Type B pancreatic cell (in vitro differentiated cells): ENCODE data around the gene RNF112. TPM values are rescaled to one million over a fixed set of nuclear protein-coding genes. Genes with fewer than 3 reads are reported as not detected.

Experiments
- DNase-seq: peaks from one replicate; pipeline ENCODE4 v3.0.0; 2021; ENCODE audit warnings: mixed read lengths; ENCODE audit not compliant: unreplicated experiment; ENCODE audit errors: extremely low spot score
- H3K27ac Mint-ChIP-seq: 2 replicates; pipeline ENCODE4 v1.8.0; 2021; ENCODE audit warnings: mild to moderate bottlenecking, mixed read lengths
- H3K27me3 Mint-ChIP-seq: 2 replicates; pipeline ENCODE4 v1.8.0; 2021; ENCODE audit warnings: mixed read lengths
- H3K36me3 Mint-ChIP-seq: 2 replicates; pipeline ENCODE4 v1.8.0; 2021; ENCODE audit warnings: mixed read lengths
- H3K4me1 Mint-ChIP-seq: one replicate; pipeline ENCODE4 v1.8.0; 2021; ENCODE audit warnings: mixed read lengths; ENCODE audit not compliant: unreplicated experiment
- H3K4me3 Mint-ChIP-seq: 2 replicates; pipeline ENCODE4 v1.8.0; 2021; ENCODE audit warnings: mild to moderate bottlenecking, mixed read lengths
- H3K9me3 Mint-ChIP-seq: 2 replicates; pipeline ENCODE4 v1.8.0; 2021; ENCODE audit warnings: mixed read lengths
- CTCF ChIP-seq: fragments of 200-600 bp; sonication (generic); conservative IDR thresholded peaks from 2 replicates; pipeline ENCODE4 v1.5.0; 2021; ENCODE audit warnings: antibody characterized with exemption, mild to moderate bottlenecking
- total RNA-seq: library from RNA; stranded (reverse); gene quantifications from 2 replicates; pipeline ENCODE4 v1.2.1, GENCODE V29; 2021; ENCODE audit warnings: low replicate concordance

RNF112 gene
- total RNA-seq, 1 donor from 2014 or later: 0.60 TPM

GRCh38 chr17:19398301-19399181, 12.5 kb upstream of the RNF112 start:
- Mint-ChIP-seq H3K9me3 (no peaks in the 10 kb centered on the region), H3K27me3 (no peaks in the 10 kb centered on the region), H3K36me3 (no peaks in the 10 kb centered on the region), H3K27ac (peak overlapping the region; percentile 68), H3K4me1 (peaks cover 21% of the 10 kb centered on the region), H3K4me3 (no peak overlapping the region)
- DNase-seq: no peak
- no peak for TF ChIP-seq CTCF

- Mint-ChIP-seq H3K9me3 (no peaks in the 10 kb centered on the region), H3K27ac (no peak overlapping the region), H3K27me3 (no peaks in the 10 kb centered on the region), H3K4me3 (no peak overlapping the region), H3K4me1 (peaks cover 21% of the 10 kb centered on the region), H3K36me3 (no peaks in the 10 kb centered on the region)
- no peak for TF ChIP-seq CTCF
- DNase-seq: no peak
Measured at GRCh38 chr17:19399750-19400450, 11.1 kb upstream of the RNF112 start.

GRCh38 chr17:19401321-19402010, 9.6 kb upstream of the RNF112 start:
- no peak overlapping the region for H3K4me3 Mint-ChIP-seq
- DNase-seq: no peak
- no peaks in the 10 kb centered on the region for H3K27me3 Mint-ChIP-seq
- no peak overlapping the region for H3K27ac Mint-ChIP-seq
- H3K36me3 Mint-ChIP-seq: no peaks in the 10 kb centered on the region
- H3K9me3 Mint-ChIP-seq: no peaks in the 10 kb centered on the region
- peaks cover 21% of the 10 kb centered on the region for H3K4me1 Mint-ChIP-seq
- no peak for TF ChIP-seq CTCF

- TF ChIP-seq CTCF: no peak
- H3K27ac Mint-ChIP-seq: no peak overlapping the region
- H3K9me3 Mint-ChIP-seq: no peaks in the 10 kb centered on the region
- H3K36me3 Mint-ChIP-seq: no peaks in the 10 kb centered on the region
- peaks cover 21% of the 10 kb centered on the region for H3K4me1 Mint-ChIP-seq
- no peaks in the 10 kb centered on the region for H3K27me3 Mint-ChIP-seq
- no peak for DNase-seq
- H3K4me3 Mint-ChIP-seq: no peak overlapping the region
Measured at GRCh38 chr17:19402171-19402570, 8.9 kb upstream of the RNF112 start.

GRCh38 chr17:19403021-19403420, 8.0 kb upstream of the RNF112 start:
- TF ChIP-seq CTCF: no peak
- Mint-ChIP-seq H3K4me3 (no peak overlapping the region), H3K36me3 (no peaks in the 10 kb centered on the region)

More at GRCh38 chr17:19403021-19403420, 8.0 kb upstream of the RNF112 start:
- no peak for DNase-seq
- Mint-ChIP-seq H3K27ac (no peak overlapping the region), H3K4me1 (peaks cover 19% of the 10 kb centered on the region), H3K27me3 (no peaks in the 10 kb centered on the region), H3K9me3 (no peaks in the 10 kb centered on the region)
